ENCODE results near the gene CACNA1F.

DNA sequence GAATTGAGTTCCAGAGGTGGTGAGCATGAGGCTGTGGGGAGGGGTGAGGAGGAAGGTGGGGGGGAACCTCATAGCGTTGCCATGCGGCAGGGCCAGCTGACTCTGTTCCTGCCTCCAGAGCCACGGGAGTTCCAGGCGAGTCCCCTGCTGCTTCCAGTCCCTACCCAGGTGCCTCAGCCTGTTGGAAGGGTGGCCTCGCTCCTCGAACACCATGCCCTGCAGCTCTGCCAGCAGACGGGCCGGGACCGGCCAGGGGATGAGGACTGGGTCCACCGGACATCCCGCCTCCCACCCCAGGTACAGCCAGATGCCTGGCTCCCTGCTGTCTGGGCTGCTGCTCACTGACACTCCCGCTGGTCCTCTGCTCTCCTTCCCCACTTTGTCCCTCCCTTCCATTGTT lies 10.0 kb upstream of the CACNA1F start:
- TF ChIP-seq, protein P1, sequence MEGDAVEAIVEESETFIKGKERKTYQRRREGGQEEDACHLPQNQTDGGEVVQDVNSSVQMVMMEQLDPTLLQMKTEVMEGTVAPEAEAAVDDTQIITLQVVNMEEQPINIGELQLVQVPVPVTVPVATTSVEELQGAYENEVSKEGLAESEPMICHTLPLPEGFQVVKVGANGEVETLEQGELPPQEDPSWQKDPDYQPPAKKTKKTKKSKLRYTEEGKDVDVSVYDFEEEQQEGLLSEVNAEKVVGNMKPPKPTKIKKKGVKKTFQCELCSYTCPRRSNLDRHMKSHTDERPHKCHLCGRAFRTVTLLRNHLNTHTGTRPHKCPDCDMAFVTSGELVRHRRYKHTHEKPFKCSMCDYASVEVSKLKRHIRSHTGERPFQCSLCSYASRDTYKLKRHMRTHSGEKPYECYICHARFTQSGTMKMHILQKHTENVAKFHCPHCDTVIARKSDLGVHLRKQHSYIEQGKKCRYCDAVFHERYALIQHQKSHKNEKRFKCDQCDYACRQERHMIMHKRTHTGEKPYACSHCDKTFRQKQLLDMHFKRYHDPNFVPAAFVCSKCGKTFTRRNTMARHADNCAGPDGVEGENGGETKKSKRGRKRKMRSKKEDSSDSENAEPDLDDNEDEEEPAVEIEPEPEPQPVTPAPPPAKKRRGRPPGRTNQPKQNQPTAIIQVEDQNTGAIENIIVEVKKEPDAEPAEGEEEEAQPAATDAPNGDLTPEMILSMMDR (IDR thresholded peaks at IDR 0.05) = no peak
- TF ChIP-seq POLR2AphosphoS5 (IDR thresholded peaks at IDR 0.05) (no peak), POLR2A (IDR thresholded peaks at IDR 0.05; ENCODE audit: low read depth) (no peak)
